B cell (primary cell): ENCODE measurements around the gene PEX6. TPM values are rescaled to one million over a fixed set of nuclear protein-coding genes. Genes with fewer than 3 reads are reported as not detected.

Experiments
- ATAC-seq: fragments of 200-7000 bp; cut with Tn5 transposase; one replicate; pipeline ENCODE4 v1.10.0; 2021; ENCODE audit warnings: low read depth, mild to moderate bottlenecking, moderate number of reproducible peaks, moderate library complexity
- CTCF ChIA-PET: fragments of 350-600 bp; sonication (Branson Sonifier 250); formaldehyde crosslinking; loops from one replicate; lab custom pipeline; 2021; ENCODE audit warnings: antibody characterized with exemption, inconsistent platforms; lab: Charles Lee
- POLR2A ChIA-PET: fragments of 350-600 bp; sonication (Branson Sonifier 250); formaldehyde crosslinking; loops from one replicate; lab custom pipeline; 2021; ENCODE audit warnings: antibody characterized with exemption; lab: Charles Lee
- DNase-seq: peaks from one replicate; pipeline ENCODE4 v3.0.0; 2013
- H2AFZ ChIP-seq: 2 replicates; pipeline ENCODE4 v1.6.1; 2012; ENCODE audit warnings: mild to moderate bottlenecking, low read depth, low read length; ENCODE audit not compliant: insufficient read depth, poor library complexity, severe bottlenecking
- H3K27ac ChIP-seq, 2 donors: 1 replicate in 1 of 2; 2 replicates in 1 of 2; pipeline ENCODE4 v1.5.1; 2012 to 2013; ENCODE audit warnings: low read length in 2 of 2, mild to moderate bottlenecking in 2 of 2, moderate library complexity in 1 of 2
- H3K27me3 ChIP-seq, 4 experiments: fragments of 200-600 bp in 1 of 4; sonication (generic) in 1 of 4; replicated peaks in 1 of 4; 1 replicate in 2 of 4; 2 replicates in 2 of 4; pipeline versions ENCODE4 v1.6.1 to v1.7.0; 2013 to 2016; ENCODE audit warnings: low read length in 3 of 4, mild to moderate bottlenecking in 2 of 4, mixed read lengths in 1 of 4, moderate library complexity in 1 of 4; ENCODE audit not compliant: insufficient read depth in 4 of 4, control insufficient read depth in 3 of 4; ENCODE audit errors: control extremely low read depth in 1 of 4
- H3K36me3 ChIP-seq, 2 experiments: replicated peaks in 1 of 2; 1 replicate in 1 of 2; 2 replicates in 1 of 2; pipeline versions ENCODE4 v1.6.1 to v1.7.1; 2013; ENCODE audit warnings: low read length in 1 of 2; ENCODE audit not compliant: insufficient read depth in 2 of 2, control insufficient read depth in 1 of 2; ENCODE audit errors: control extremely low read depth in 1 of 2, extremely low read depth in 1 of 2
- H3K4me1 ChIP-seq, 2 donors: fragments of 200-600 bp in 1 of 2; sonication (generic) in 1 of 2; 1 replicate in 1 of 2; 2 replicates in 1 of 2; pipeline versions ENCODE4 v1.5.1 to v1.6.1; 2013 to 2017; ENCODE audit warnings: low read length in 2 of 2; ENCODE audit not compliant: control insufficient read depth in 2 of 2, insufficient read depth in 2 of 2
- H3K4me2 ChIP-seq: replicated peaks from 2 replicates; pipeline ENCODE3; 2012; ENCODE audit warnings: mild to moderate bottlenecking, low read depth, low read length; ENCODE audit not compliant: poor library complexity, severe bottlenecking
- H3K4me3 ChIP-seq, 5 experiments: fragments of 200-600 bp in 1 of 5; sonication (generic) in 1 of 5; 1 replicate in 3 of 5; 2 replicates in 2 of 5; pipeline versions ENCODE4 v1.5.1 to v1.7.0; 2011 to 2016; ENCODE audit warnings: low read length in 4 of 5, mild to moderate bottlenecking in 4 of 5, low read depth in 2 of 5, control low read depth in 1 of 5, moderate library complexity in 1 of 5; ENCODE audit not compliant: insufficient read depth in 1 of 5; ENCODE audit errors: control extremely low read depth in 1 of 5, extremely low read depth in 1 of 5
- H3K79me2 ChIP-seq: fragments of 200-600 bp; sonication (generic); one replicate; pipeline ENCODE4 v1.6.0; 2016; ENCODE audit warnings: low read length; ENCODE audit not compliant: control insufficient read depth, insufficient read depth
- H3K9ac ChIP-seq: fragments of 200-600 bp; sonication (generic); 2 replicates; pipeline ENCODE4 v1.6.1; 2017; ENCODE audit warnings: mild to moderate bottlenecking, low read length, moderate library complexity
- H3K9me3 ChIP-seq, 3 donors: one replicate each; pipeline versions ENCODE4 v1.6.1 to v1.7.1; 2013; ENCODE audit warnings: low read length in 2 of 3; ENCODE audit not compliant: control insufficient read depth in 2 of 3, insufficient read depth in 1 of 3; ENCODE audit errors: control extremely low read depth in 1 of 3
- H4K20me1 ChIP-seq: 2 replicates; pipeline ENCODE4 v1.6.0; 2012; ENCODE audit warnings: mild to moderate bottlenecking, low read length; ENCODE audit not compliant: insufficient read depth, control insufficient read depth, poor library complexity, severe bottlenecking
- H3K27ac Mint-ChIP-seq: one replicate; pipeline ENCODE4 v1.8.0; 2021; ENCODE audit warnings: mixed read lengths
- H3K27me3 Mint-ChIP-seq: one replicate; pipeline ENCODE4 v1.8.0; 2021; ENCODE audit warnings: mixed read lengths
- H3K4me1 Mint-ChIP-seq: one replicate; pipeline ENCODE4 v1.8.0; 2021; ENCODE audit warnings: mixed read lengths
- H3K4me3 Mint-ChIP-seq: one replicate; pipeline ENCODE4 v1.8.0; 2021; ENCODE audit warnings: mixed read lengths
- H3K9me3 Mint-ChIP-seq: one replicate; pipeline ENCODE4 v1.8.0; 2022; ENCODE audit warnings: mixed read lengths; ENCODE audit not compliant: insufficient read depth
- CTCF ChIP-seq: fragments of 200-600 bp; IDR thresholded peaks from one replicate; pipeline ENCODE4 v1.8.0; 2022; ENCODE audit warnings: antibody characterized with exemption, mild to moderate bottlenecking
- EZH2 ChIP-seq: IDR thresholded peaks from 2 replicates; pipeline ENCODE4 v1.6.1; 2012; ENCODE audit warnings: borderline replicate concordance, low read depth, mild to moderate bottlenecking, moderate library complexity, low read length; ENCODE audit not compliant: insufficient read depth, poor library complexity, severe bottlenecking
- WGBS: methylation state at CpG from one replicate; pipeline ENCODE4 v1.1.5; 2013; ENCODE audit warnings: missing lambda C conversion rate; ENCODE audit not compliant: insufficient coverage; 5-methylcytosine and 5-hydroxymethylcytosine counted together
- intact Hi-C: fragments of 100-400 bp; cut with micrococcal nuclease; formaldehyde crosslinking; loops from one replicate; pipeline ENCODE4 v1.10.0; 2022
- polyA plus RNA-seq: library from polyadenylated mRNA; depleted of rRNA; stranded (reverse); fragments of >200 nt; gene quantifications from 2 replicates; pipeline ENCODE4 v1.2.3, GENCODE V29; 2012
- total RNA-seq, 2 donors: library from RNA; stranded (reverse); fragments of 120-200 nt in 1 of 2; gene quantifications; 1 replicate in 1 of 2; 2 replicates in 1 of 2; pipeline versions ENCODE4 v1.2.3 to v1.2.4, GENCODE V29; 2013 to 2022

The PEX6 gene
- total and polyA plus RNA-seq, 2 donors (not counting 1 experiment from before 2014, with no cell fraction given), result 16.0 to 16.6 TPM

DNA sequence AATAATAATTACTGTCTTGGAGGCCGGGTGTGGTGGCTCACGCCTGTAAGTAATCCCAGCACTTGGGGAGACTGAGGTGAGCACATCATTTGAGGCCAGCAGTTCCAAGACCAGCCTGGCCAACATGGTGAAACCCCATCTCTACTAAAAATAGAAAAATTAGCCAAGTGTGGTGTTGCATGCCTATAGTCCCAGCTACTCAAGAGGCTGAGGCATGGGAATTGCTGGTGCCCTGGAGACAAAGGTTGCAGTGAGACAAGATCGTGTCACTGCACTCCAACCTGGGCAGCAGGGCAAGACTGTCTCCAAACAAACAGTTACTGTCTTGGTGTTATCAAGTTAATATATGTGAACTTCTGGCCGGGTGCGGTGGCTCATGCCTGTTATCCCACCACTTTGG lies 47.4 kb upstream of the PEX6 start:
- no peaks in the 10 kb centered on the region for H3K27me3 ChIP-seq
- 100% methylated on average over 2 of the region's 5 CpGs for WGBS
- H3K36me3 ChIP-seq, result peaks cover 0 to 51% of the 10 kb centered on the region in 2 experiments
- POLR2A ChIA-PET, result no interaction called here
- H3K9me3 ChIP-seq, result no peaks in the 10 kb centered on the region
- intact Hi-C loops, result no loop called here
- peaks cover 0 to 18% of the 10 kb centered on the region in 2 donors for H3K4me1 ChIP-seq
- DNase-seq, result no peak
- peaks cover 15% of the 10 kb centered on the region for H4K20me1 ChIP-seq
- Mint-ChIP-seq H3K4me3 (no peak overlapping the region), H3K9me3 (no peaks in the 10 kb centered on the region), H3K27ac (no peak overlapping the region), H3K4me1 (peaks cover 15% of the 10 kb centered on the region), H3K27me3 (no peaks in the 10 kb centered on the region)
- no peak overlapping the region for H3K4me2 ChIP-seq
- no peak overlapping the region for H3K9ac ChIP-seq
- H3K4me3 ChIP-seq, result no peak overlapping the region
- no peak overlapping the region for H3K27ac ChIP-seq
- TF ChIP-seq EZH2, result no peak
- no peak for TF ChIP-seq CTCF
- no peak for ATAC-seq
- no peak overlapping the region for H2AFZ ChIP-seq
- H3K79me2 ChIP-seq, result peaks cover 20% of the 10 kb centered on the region
- CTCF ChIA-PET, result no interaction called here

DNA sequence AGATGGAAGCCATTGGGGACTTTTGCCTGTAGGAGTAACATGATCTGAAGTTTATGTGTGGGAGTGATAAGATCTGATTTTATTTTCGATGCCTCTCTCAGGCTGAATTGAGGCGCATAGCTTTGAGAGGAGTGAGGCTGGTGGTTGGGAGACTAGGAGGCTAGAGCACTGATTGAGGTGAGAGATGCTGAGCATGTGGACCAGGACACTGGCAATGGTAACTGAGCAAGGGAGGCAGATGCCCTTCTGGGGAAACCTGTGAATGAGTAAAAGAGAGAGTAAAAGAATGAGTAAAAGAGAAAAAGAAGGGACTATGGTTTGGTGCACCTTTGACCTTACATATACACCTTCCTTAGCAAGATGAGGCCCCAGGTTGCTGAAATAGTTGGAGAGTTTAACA lies 45.5 kb upstream of the PEX6 start:
- no peak overlapping the region for H3K9ac ChIP-seq
- Mint-ChIP-seq H3K27ac (no peak overlapping the region), H3K9me3 (no peaks in the 10 kb centered on the region), H3K27me3 (no peaks in the 10 kb centered on the region), H3K4me1 (peaks cover 22% of the 10 kb centered on the region), H3K4me3 (peak overlapping the region; percentile 0)
- peaks cover 15% of the 10 kb centered on the region for H4K20me1 ChIP-seq
- ATAC-seq, result no peak
- no peak overlapping the region for H3K27ac ChIP-seq
- H3K9me3 ChIP-seq, result no peaks in the 10 kb centered on the region
- POLR2A ChIA-PET, result interaction anchor here (0.9 kb wide), 1 partner anchor 10 kb away, joined by 4 read pairs; the partner anchor contains the start of gene KLHDC3
- no peak for TF ChIP-seq CTCF
- no peak for TF ChIP-seq EZH2
- H3K27me3 ChIP-seq, result no peaks in the 10 kb centered on the region
- no peak overlapping the region for H3K4me3 ChIP-seq
- H3K4me1 ChIP-seq, result peaks cover 3 to 25% of the 10 kb centered on the region in 2 donors
- CTCF ChIA-PET, result interaction anchor here (0.6 kb wide), 1 partner anchor 179 kb away, joined by 3 read pairs; no protein-coding TSS in a partner anchor
- H2AFZ ChIP-seq, result no peak overlapping the region
- no peak overlapping the region for H3K4me2 ChIP-seq
- no peak for DNase-seq
- 91% methylated on average over 2 of the region's 2 CpGs for WGBS
- peaks cover 20% of the 10 kb centered on the region for H3K79me2 ChIP-seq
- intact Hi-C loops, result no loop called here
- H3K36me3 ChIP-seq, result peaks cover 1 to 50% of the 10 kb centered on the region in 2 experiments
